NCI-H524 treated with DMSO at 0.1 percent for 48 hours (cell line): ENCODE measurements around the gene TESK1.

Experiments
- DNase-seq: peaks from one replicate; lab custom pipeline; 2025; lab: John Stamatoyannopoulos, UW

The TESK1 gene

DNA sequence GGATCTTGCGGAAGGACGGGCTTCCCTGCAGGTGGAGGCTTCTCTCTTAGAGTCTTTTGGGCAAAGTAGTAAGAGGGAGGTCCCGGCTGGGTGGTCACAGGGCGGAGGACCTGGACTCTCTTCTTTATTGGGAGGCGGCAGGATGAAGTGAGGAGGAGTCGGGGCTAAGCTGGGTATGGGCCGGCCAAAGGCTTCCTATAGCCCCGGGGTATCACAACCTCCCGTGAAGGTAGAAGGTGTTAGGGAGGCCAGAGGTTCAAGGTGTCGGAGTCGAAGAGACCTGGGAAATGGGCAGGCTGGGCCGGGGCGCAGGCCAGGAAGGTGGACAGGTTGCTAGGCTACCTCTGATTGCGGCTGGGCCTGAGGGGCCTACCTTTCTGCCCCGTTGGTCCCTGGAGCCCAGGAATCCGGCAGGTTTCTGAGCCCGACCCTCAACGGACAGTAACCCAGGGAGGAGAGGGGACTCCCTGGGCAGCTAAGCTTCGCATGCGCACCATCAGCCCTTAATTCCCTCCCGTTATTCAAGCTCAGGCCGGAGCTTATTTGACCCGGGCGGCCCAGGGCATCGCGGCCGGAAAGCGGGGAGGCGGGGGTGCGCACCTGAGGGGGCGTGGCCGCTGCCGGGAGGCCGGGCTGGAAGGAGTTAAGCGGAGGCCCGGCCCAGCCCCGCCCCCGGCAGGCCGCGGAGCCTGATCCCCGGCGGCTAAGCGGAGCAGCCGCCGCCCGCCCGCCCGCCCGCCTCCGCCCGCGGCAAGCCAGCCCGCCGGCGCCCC, at the start of gene TESK1:
TSS of gene TESK1 (plus strand) at position 685 of the 773 bp plus-strand sequence. CDS start 358 bp downstream, outside the sequence.
- no peak for DNase-seq

- DNase-seq: no peak
Observed at GRCh38 chr9:35555881-35556280, 49.2 kb upstream of the TESK1 start.

DNA sequence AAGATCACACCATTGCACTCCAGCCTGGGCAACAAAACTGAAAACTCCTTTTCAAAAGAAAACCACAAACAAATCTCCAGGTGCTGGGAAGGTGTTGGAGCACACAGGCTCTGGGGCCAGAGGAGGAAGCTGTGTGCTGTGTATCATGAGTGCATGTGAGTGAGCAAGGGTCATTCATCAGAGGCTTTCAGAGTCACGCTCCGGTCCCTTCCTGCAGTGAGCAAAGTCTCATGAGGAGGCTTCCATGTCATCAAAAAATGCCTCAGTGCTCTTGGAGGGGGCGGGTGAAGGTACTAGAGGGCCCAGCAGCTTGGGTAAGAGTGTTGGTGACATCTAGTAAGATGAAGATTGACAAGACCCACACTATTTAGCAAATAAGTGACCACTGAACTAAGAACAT, 48.3 kb upstream of the TESK1 start:
- DNase-seq: no peak

GRCh38 chr9:35557320-35557719, 47.7 kb upstream of the TESK1 start:
- no peak for DNase-seq

DNA sequence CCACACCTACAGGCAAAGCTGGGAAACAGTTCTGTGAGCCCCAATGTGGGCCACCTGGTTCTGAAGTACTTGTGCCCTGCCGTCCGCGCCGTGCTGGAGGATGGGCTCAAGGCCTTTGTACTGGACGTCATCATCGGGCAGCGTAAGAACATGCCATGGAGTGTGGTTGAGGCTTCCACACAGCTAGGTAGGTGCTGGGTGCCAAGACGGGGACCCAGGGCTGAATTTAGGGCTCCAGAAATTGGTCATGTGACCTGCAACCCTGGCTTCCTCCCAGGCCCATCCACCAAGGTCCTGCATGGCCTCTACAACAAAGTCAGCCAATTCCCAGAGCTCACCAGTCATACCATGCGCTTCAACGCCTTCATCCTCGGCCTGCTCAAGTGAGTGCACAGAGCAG, 46.9 kb upstream of the TESK1 start:
- DNase-seq: no peak

GRCh38 chr9:35559792-35560530, 45.1 kb upstream of the TESK1 start:
- no peak for DNase-seq

DNA sequence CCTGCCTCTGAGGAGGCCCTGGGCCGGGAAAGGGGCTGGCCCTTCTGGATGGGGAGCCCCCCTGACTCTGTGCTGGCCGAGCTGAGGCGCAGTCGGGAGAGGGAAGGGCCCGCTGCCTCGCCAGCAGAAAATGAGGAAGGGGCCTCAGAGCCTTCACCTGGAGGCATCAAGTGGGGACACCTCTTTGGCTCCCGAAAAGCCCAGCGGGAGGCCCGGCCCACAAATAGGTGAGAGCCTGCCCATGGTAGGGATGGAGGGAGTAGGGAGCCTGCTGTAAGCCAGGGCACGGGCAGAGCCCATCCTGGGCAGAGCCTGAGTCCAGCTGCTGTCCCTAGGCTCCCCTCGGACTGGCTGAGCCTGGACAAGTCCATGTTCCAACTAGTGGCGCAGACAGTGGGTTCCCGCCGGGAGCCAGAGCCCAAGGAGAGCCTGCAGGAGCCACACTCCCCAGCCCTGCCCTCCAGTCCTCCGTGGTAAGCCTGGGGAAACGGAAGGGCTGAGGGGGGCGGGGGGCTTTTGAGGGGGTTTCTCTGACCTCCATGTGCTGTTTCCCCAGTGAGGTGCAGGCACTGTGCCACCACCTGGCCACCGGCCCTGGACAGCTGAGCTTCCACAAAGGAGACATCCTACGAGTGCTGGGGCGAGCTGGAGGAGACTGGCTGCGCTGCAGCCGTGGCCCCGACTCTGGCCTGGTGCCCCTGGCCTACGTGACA, 44.3 kb upstream of the TESK1 start:
- DNase-seq: no peak

GRCh38 chr9:35561468-35562261, 43.4 kb upstream of the TESK1 start:
- DNase-seq: no peak

DNA sequence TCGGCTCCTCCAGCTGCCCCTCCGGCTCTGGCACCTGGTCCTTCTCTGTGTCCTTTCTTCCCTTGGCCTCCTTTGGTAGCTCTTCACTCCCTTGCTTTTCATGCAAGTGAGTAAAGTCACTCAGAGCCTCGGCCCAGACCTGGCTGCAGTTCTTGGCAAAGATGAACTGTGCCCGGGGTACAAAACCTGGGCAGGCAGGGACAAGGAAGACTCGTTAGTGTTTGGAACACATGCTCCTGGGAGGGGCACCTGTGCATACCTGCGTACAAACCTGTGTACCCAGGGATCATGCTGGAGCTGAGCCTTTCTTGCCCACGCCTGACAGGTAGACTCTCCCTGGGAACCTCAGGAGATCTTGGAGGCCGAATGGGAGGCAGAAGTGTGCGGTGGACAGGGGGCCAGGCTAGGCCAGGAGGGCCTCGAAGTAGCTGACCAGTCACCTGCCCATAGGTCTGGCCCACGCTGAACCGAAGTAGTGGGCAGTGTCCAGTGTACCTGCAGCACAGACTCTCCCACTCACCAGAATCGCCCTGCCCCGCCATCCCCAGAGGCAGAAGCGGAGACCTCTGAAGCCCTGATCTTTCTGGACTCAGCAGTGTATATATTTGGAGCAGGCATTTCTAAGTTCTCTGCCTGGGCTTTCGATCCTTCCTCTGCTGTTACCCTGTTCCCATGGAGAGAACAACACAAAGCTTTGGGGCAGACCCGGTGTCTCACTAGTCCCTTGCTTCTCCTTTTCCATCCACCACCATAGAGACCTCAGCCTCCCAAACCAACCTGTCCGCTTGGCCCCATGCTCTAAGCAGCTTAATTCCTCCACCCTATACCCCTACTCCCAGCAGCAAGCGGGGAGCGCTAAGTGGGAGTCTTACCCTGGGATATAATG, 41.9 kb upstream of the TESK1 start:
- DNase-seq: no peak

- no peak for DNase-seq
Observed at GRCh38 chr9:35563791-35564197, 41.3 kb upstream of the TESK1 start.

DNA sequence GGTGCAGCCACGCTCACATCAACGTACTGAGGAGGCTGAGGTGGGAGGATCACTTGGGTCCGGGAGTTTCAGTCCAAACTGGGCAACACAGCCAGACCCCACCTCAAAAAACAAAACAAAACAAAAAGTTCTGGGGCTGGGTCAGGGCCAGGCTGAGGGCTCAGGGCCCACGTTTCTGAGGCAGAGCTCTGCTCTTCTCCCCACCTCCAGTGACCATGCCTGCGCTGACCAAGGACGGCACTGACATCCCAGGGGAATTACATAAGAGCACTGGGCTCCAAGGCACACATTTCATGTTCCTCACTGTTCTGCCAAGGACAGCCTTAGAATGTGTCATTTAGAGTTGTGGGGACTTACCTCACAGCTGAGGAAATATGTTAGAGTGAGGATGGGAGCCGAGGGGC, 40.4 kb upstream of the TESK1 start:
- DNase-seq: no peak

DNA sequence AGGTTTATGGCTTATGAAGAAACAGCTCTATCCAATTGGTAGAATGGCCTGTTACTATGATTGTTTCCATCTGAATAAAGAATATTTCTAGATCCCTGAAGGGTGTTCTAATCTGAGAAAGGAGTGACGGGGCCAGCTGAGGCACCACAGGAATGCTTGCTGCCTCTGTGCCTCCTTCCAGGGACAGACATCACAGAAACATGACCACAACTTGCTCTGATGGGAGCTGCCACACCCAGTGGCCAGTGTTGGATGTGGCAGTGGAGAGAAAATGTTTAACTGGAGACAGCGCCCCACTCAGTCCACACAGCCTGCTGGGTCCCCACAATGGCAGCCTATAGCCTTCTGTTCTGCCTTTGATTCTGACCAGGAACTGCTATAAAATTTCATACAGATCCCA, 38.6 kb upstream of the TESK1 start:
- DNase-seq: no peak

GRCh38 chr9:35568196-35568595, 36.9 kb upstream of the TESK1 start:
- no peak for DNase-seq

GRCh38 chr9:35569206-35569605, 35.9 kb upstream of the TESK1 start:
- no peak for DNase-seq

DNA sequence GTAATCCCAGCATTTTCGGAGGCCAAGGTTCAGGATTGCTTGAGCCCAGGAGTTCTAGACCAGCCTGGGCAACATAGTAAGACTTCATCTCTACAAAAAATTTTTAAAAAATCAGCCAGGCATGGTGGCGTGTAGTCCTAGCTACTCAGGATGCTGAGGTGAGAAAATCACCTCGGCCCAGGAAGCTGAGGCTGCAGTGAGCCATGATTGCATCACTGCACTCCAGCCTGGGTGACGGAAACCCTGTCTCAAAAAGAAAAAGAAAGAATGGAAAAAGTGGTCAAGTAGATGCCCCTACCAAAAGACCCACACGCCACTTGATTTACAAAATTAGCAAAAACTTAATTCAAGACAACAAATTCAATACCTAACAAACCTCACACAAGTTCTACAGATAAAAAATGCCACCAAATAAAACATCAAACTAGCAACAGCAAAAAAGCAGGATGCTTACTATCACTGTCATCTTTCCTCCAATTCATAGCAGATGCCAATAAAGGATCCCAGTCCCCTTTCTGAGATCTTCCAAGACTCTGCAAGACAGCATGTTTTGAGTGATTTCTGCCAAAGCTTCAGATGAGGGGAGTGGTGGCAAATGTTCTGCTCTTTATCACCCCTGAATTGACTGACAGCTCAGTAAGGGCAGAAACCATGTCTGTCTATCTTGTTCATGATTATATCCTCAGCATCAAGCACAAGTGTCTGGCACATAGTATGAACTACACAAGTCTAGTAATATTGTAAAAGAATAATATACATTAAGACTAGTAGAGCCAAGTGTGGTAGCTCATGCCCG, 34.2 kb upstream of the TESK1 start:
- DNase-seq: no peak

- DNase-seq: no peak
Observed at GRCh38 chr9:35574578-35575122, 30.4 kb upstream of the TESK1 start.

GRCh38 chr9:35575478-35575877, 29.6 kb upstream of the TESK1 start:
- DNase-seq: no peak

- no peak for DNase-seq
Observed at GRCh38 chr9:35577486-35577885, 27.6 kb upstream of the TESK1 start.

GRCh38 chr9:35579130-35579529, 25.9 kb upstream of the TESK1 start:
- no peak for DNase-seq
